Germinal center (tissue), 1 donor: ENCODE data around the gene RELB.
A peak's percentile ranks its signal among the peaks of the same experiment; 100 is the strongest.

Experiments used
- DNase-seq: peaks from one replicate; pipeline ENCODE4 v3.0.0; 2012; ENCODE audit warnings: mixed read lengths, low spot score

The RELB gene

GRCh38 chr19:45059258-45059965 lies 58.1 kb downstream of the RELB start:
- DNase-seq: peak; percentile 82

- DNase-seq: no peak
Observed at GRCh38 chr19:45061965-45062364, 60.7 kb downstream of the RELB start.

- DNase-seq: no peak
Observed at GRCh38 chr19:45063851-45064801, 62.9 kb downstream of the RELB start.

GRCh38 chr19:45066921-45067661 lies 65.8 kb downstream of the RELB start:
- DNase-seq: no peak

GRCh38 chr19:45068041-45068440 lies 66.8 kb downstream of the RELB start:
- DNase-seq: no peak

- no peak for DNase-seq
Observed at GRCh38 chr19:45069056-45069455, 67.8 kb downstream of the RELB start.

GRCh38 chr19:45070214-45070613 lies 69.0 kb downstream of the RELB start:
- no peak for DNase-seq

- no peak for DNase-seq
Observed at GRCh38 chr19:45070861-45071544, 69.7 kb downstream of the RELB start.

- no peak for DNase-seq
Observed at GRCh38 chr19:45071545-45071938, 70.3 kb downstream of the RELB start.

GRCh38 chr19:45071969-45072790 lies 70.9 kb downstream of the RELB start:
- DNase-seq: no peak

GRCh38 chr19:45074744-45075300 lies 73.6 kb downstream of the RELB start:
- DNase-seq: no peak

- DNase-seq: peak; percentile 92
Observed at GRCh38 chr19:45075301-45076028, 74.2 kb downstream of the RELB start.

GRCh38 chr19:45076029-45076850 lies 75.0 kb downstream of the RELB start, which contains the start of gene ZNF296:
Gene ZNF296, minus strand, starts transcription at chr19:45076478. Its CDS starts 105 bp downstream, at chr19:45076373.
- peak; percentile 89 for DNase-seq

- DNase-seq: no peak
Observed at GRCh38 chr19:45076851-45077730, 75.8 kb downstream of the RELB start.

GRCh38 chr19:45078390-45079062 lies 77.3 kb downstream of the RELB start:
- DNase-seq: no peak

- DNase-seq: peak; percentile 80
Observed at GRCh38 chr19:45079063-45079910, 78.0 kb downstream of the RELB start, which contains the start of gene GEMIN7. Gene GEMIN7, plus strand, starts transcription at chr19:45079260. Its CDS starts 10,855 bp downstream, at chr19:45090115.
